ENCODE results near the gene SNPH. TPM values are rescaled to one million over a fixed set of nuclear protein-coding genes. Genes with fewer than 3 reads are reported as not detected.

The SNPH gene
- total RNA-seq, 4 donors from 2014 or later: 0.89 to 3.8 (median 2.5) TPM

- Histone ChIP-seq H3K4me3 (no peak overlapping the region), H3K4me1 (peaks cover 5% of the 10 kb centered on the region), H3K27ac (no peak overlapping the region), H3K36me3 (no peaks in the 10 kb centered on the region), H3K9me3 (no peaks in the 10 kb centered on the region), H3K27me3 (no peaks in the 10 kb centered on the region)
- peak; percentile 28 to 33 for DNase-seq (ENCODE audit: low spot score in 2 of 2)
- 63% methylated on average over 9 of the region's 9 CpGs for WGBS
- TF ChIP-seq POLR2AphosphoS5 (IDR thresholded peaks at IDR 0.05) (no peak), POLR2A (IDR thresholded peaks at IDR 0.05) (no peak), EP300 (IDR thresholded peaks at IDR 0.05) (no peak)
- TF ChIP-seq, protein P1, sequence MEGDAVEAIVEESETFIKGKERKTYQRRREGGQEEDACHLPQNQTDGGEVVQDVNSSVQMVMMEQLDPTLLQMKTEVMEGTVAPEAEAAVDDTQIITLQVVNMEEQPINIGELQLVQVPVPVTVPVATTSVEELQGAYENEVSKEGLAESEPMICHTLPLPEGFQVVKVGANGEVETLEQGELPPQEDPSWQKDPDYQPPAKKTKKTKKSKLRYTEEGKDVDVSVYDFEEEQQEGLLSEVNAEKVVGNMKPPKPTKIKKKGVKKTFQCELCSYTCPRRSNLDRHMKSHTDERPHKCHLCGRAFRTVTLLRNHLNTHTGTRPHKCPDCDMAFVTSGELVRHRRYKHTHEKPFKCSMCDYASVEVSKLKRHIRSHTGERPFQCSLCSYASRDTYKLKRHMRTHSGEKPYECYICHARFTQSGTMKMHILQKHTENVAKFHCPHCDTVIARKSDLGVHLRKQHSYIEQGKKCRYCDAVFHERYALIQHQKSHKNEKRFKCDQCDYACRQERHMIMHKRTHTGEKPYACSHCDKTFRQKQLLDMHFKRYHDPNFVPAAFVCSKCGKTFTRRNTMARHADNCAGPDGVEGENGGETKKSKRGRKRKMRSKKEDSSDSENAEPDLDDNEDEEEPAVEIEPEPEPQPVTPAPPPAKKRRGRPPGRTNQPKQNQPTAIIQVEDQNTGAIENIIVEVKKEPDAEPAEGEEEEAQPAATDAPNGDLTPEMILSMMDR (IDR thresholded peaks at IDR 0.05): no peak
Measured at GRCh38 chr20:1286267-1287024, 20.4 kb downstream of the SNPH start.

DNA sequence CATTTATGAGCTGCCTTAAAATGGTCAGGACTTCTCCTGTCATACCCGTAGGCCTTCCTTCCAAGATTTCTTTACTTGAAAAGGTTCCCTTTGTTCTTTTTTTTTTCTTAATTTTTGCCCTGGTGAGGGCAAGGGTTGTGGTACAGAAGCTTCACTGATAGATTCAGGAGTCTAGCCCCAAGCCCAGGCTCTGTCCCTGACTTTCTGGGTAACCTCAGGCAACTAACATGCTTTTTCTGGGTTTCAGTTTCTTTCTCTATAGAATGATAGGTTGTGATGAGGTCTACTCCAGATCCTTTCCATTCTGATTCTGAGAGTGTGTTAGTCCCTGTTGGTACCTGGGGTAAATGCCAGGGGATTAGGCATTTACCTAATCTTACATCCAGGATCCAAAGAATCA, 21.2 kb downstream of the SNPH start:
- H3K4me3 ChIP-seq: no peak overlapping the region
- peaks cover 3% of the 10 kb centered on the region for H3K4me1 ChIP-seq
- TF ChIP-seq POLR2AphosphoS5 (IDR thresholded peaks at IDR 0.05) (no peak), POLR2A (IDR thresholded peaks at IDR 0.05) (no peak), EP300 (IDR thresholded peaks at IDR 0.05) (no peak)
- TF ChIP-seq, protein P1 (IDR thresholded peaks at IDR 0.05): no peak
- H3K27me3 ChIP-seq: no peaks in the 10 kb centered on the region
- peak in 1 of 2 donors; percentile 8 for DNase-seq (ENCODE audit: low spot score in 2 of 2)
- WGBS: 93% methylated on average over 1 of the region's 1 CpG
- no peaks in the 10 kb centered on the region for H3K36me3 ChIP-seq
- no peak overlapping the region for H3K27ac ChIP-seq
- H3K9me3 ChIP-seq: no peaks in the 10 kb centered on the region

- Histone ChIP-seq H3K27me3 (no peaks in the 10 kb centered on the region), H3K36me3 (no peaks in the 10 kb centered on the region), H3K27ac (no peak overlapping the region), H3K9me3 (no peaks in the 10 kb centered on the region), H3K4me3 (no peak overlapping the region), H3K4me1 (peaks cover 3% of the 10 kb centered on the region)
- peak in 1 of 2 donors; percentile 38 for DNase-seq (ENCODE audit: low spot score in 2 of 2)
- WGBS: 80% methylated on average over 9 of the region's 11 CpGs
- TF ChIP-seq EP300 (IDR thresholded peaks at IDR 0.05) (no peak), POLR2A (IDR thresholded peaks at IDR 0.05) (no peak), POLR2AphosphoS5 (IDR thresholded peaks at IDR 0.05) (no peak)
- TF ChIP-seq, protein P1 (IDR thresholded peaks at IDR 0.05): no peak
Measured at GRCh38 chr20:1287787-1288569, 21.9 kb downstream of the SNPH start.

GRCh38 chr20:1291191-1291741, 25.2 kb downstream of the SNPH start:
- Histone ChIP-seq H3K36me3 (no peaks in the 10 kb centered on the region), H3K4me3 (no peak overlapping the region), H3K9me3 (no peaks in the 10 kb centered on the region), H3K27ac (no peak overlapping the region), H3K4me1 (peaks cover 3% of the 10 kb centered on the region), H3K27me3 (no peaks in the 10 kb centered on the region)
- no peak for DNase-seq (ENCODE audit: low spot score in 2 of 2)
- WGBS: 65% methylated on average over 5 of the region's 5 CpGs
- no peak for TF ChIP-seq POLR2AphosphoS5 (IDR thresholded peaks at IDR 0.05)

DNA sequence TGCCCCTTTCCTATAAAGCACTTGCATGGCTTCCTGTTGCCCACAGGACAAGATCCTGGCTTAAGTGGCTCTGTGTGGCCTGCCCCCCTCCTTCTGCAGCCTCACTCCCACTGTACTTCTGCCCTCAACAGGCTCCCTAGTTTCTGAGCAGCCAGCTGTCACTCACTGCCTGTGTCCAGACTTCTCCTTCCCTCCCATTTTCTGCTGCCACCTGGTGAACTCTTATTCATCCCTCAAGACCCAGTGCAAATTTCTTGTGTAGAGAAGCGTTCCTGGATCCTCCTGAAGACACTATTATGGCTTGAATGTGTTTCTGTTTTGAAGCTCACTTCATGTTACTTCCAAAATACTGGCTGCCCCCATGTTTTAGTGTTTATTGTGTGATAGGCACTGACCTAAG, 26.5 kb downstream of the SNPH start:
- no peaks in the 10 kb centered on the region for H3K27me3 ChIP-seq
- H3K4me1 ChIP-seq: peaks cover 3% of the 10 kb centered on the region
- DNase-seq (ENCODE audit: low spot score in 2 of 2): no peak
- no peak for TF ChIP-seq POLR2AphosphoS5 (IDR thresholded peaks at IDR 0.05)
- TF ChIP-seq EP300 (IDR thresholded peaks at IDR 0.05): no peak
- TF ChIP-seq, protein P1 (IDR thresholded peaks at IDR 0.05): no peak
- TF ChIP-seq POLR2A (IDR thresholded peaks at IDR 0.05): no peak
- H3K36me3 ChIP-seq: no peaks in the 10 kb centered on the region
- no peaks in the 10 kb centered on the region for H3K9me3 ChIP-seq
- H3K27ac ChIP-seq: no peak overlapping the region
- 92% methylated on average over 1 of the region's 1 CpG for WGBS
- no peak overlapping the region for H3K4me3 ChIP-seq
